T-cell (primary cell): ENCODE data around the gene LCN9. TPM values are rescaled to one million over a fixed set of nuclear protein-coding genes. Genes with fewer than 3 reads are reported as not detected.

ENCODE experiments used
- ATAC-seq, 4 experiments: fragments of 200-7000 bp in 3 of 4; fragments of 150-1000 bp in 1 of 4; cut with Tn5 transposase; replicated peaks in 1 of 4; 1 replicate in 3 of 4; 2 replicates in 1 of 4; pipeline ENCODE4 v1.10.0; 2021; ENCODE audit warnings: moderate library complexity in 3 of 4, mild to moderate bottlenecking in 2 of 4, moderate number of reproducible peaks in 1 of 4
- CTCF ChIA-PET, 2 donors: fragments of 300-600 bp; sonication (Branson Sonifier 250); formaldehyde crosslinking; loops; one replicate each; lab custom pipeline; 2022; ENCODE audit warnings: antibody characterized with exemption in 2 of 2; lab: Charles Lee
- POLR2A ChIA-PET, 2 donors: fragments of 300-600 bp; sonication (Branson Sonifier 250); formaldehyde crosslinking; loops; one replicate each; lab custom pipeline; 2022; ENCODE audit warnings: antibody characterized with exemption in 2 of 2; lab: Charles Lee
- DNase-seq, 35 experiments: peaks; one replicate each; pipeline versions ENCODE4 v3.0.0 to v3.0.0-alpha.2; 2013 to 2023
- H3K27ac ChIP-seq: one replicate; pipeline ENCODE4 v1.5.1; 2013; ENCODE audit warnings: low read length
- H3K27me3 ChIP-seq, 2 experiments: replicated peaks in 1 of 2; 1 replicate in 1 of 2; 2 replicates in 1 of 2; pipeline versions ENCODE4 v1.6.1 to v1.7.0; 2013; ENCODE audit warnings: low read length in 1 of 2, mixed read lengths in 1 of 2; ENCODE audit not compliant: control insufficient read depth in 2 of 2, insufficient read depth in 2 of 2; ENCODE audit errors: extremely low read depth in 1 of 2
- H3K36me3 ChIP-seq, 2 donors: 1 replicate in 1 of 2; 2 replicates in 1 of 2; pipeline versions ENCODE4 v1.6.1 to v1.7.0; 2013; ENCODE audit warnings: low read length in 1 of 2; ENCODE audit not compliant: control insufficient read depth in 2 of 2, insufficient read depth in 1 of 2; ENCODE audit errors: extremely low read depth in 1 of 2
- H3K4me1 ChIP-seq, 2 experiments: 1 replicate in 1 of 2; 2 replicates in 1 of 2; pipeline versions ENCODE4 v1.6.1 to v1.7.0; 2013; ENCODE audit warnings: low read length in 2 of 2, mixed read lengths in 1 of 2; ENCODE audit not compliant: insufficient read depth in 2 of 2, control insufficient read depth in 1 of 2; ENCODE audit errors: extremely low read depth in 1 of 2
- H3K4me3 ChIP-seq, 2 donors: 1 replicate in 1 of 2; 2 replicates in 1 of 2; pipeline versions ENCODE4 v1.5.1 to v1.7.0; 2013; ENCODE audit warnings: mild to moderate bottlenecking in 2 of 2, low read length in 1 of 2, moderate library complexity in 1 of 2; ENCODE audit not compliant: control insufficient read depth in 1 of 2; ENCODE audit errors: extremely low read depth in 1 of 2
- H3K9me3 ChIP-seq: 2 replicates; pipeline ENCODE4 v1.7.0; 2013
- H3K27ac Mint-ChIP-seq, 2 donors: one replicate each; pipeline ENCODE4 v1.8.0; 2020 to 2021; ENCODE audit warnings: mild to moderate bottlenecking in 2 of 2, mixed read lengths in 2 of 2
- H3K27me3 Mint-ChIP-seq, 2 donors: one replicate each; pipeline ENCODE4 v1.8.0; 2021 to 2022; ENCODE audit warnings: mixed read lengths in 2 of 2
- H3K36me3 Mint-ChIP-seq: one replicate; pipeline ENCODE4 v1.8.0; 2021; ENCODE audit warnings: mixed read lengths
- H3K4me1 Mint-ChIP-seq, 3 donors: one replicate each; pipeline ENCODE4 v1.8.0; 2020 to 2022; ENCODE audit warnings: mixed read lengths in 3 of 3, mild to moderate bottlenecking in 1 of 3
- H3K4me3 Mint-ChIP-seq, 3 donors: one replicate each; pipeline ENCODE4 v1.8.0; 2020 to 2022; ENCODE audit warnings: mild to moderate bottlenecking in 3 of 3, mixed read lengths in 3 of 3, moderate library complexity in 3 of 3
- H3K9me3 Mint-ChIP-seq, 3 donors: one replicate each; pipeline ENCODE4 v1.8.0; 2020 to 2022; ENCODE audit warnings: mixed read lengths in 3 of 3
- WGBS: methylation state at CpG from one replicate; pipeline ENCODE4 v1.1.5; 2013; ENCODE audit warnings: missing lambda C conversion rate; ENCODE audit not compliant: insufficient coverage; 5-methylcytosine and 5-hydroxymethylcytosine counted together
- total RNA-seq, 35 experiments: library from RNA in 6 of 35; stranded (reverse) in 6 of 35; fragments of 120-200 nt in 1 of 35; gene quantifications; one replicate each; pipeline versions ENCODE4 v1.2.1 to v1.2.4 and lab custom pipeline; 2013 to 2026

Gene LCN9
- total RNA-seq, 5 donors from 2014 or later (not counting 1 experiment from before 2014, with no cell fraction given), result not detected

- H3K4me1 Mint-ChIP-seq, result no peaks in the 10 kb centered on the region
- DNase-seq, result no peak
- CTCF ChIA-PET, result no interaction called here
Observed at GRCh38 chr9:135693771-135694170, 30.7 kb downstream of the LCN9 start.

DNA sequence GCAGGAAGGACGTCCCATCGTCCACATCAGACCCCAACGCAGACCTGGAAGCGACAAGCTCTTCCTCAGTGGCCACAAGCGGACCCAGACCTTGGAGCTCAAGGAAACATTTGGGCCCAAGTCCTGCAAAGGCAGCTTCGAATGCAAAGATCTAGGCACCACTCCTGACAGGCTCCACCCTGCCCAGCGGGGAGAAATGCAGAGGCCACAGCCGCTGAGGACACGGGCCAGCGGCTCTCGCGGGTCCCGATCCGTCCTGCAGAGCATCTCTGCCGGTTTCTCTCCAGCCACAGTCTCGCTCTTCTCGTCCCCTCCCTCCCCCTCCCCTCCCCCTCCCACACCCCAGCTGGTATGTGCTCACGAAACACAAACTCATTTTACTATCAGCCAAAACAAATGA is 31.3 kb downstream of the LCN9 start:
- H3K9me3 Mint-ChIP-seq, result no peaks in the 10 kb centered on the region
- H3K4me3 Mint-ChIP-seq, result no peak overlapping the region
- DNase-seq, result no peak
- ATAC-seq, result no peak
- POLR2A ChIA-PET, result no interaction called here
- no peaks in the 10 kb centered on the region for H3K4me1 Mint-ChIP-seq
- H3K36me3 Mint-ChIP-seq, result no peaks in the 10 kb centered on the region
- 56% methylated on average over 12 of the region's 18 CpGs for WGBS
- H3K27me3 Mint-ChIP-seq, result peaks cover 0 to 5% of the 10 kb centered on the region in 2 donors
- no peaks in the 10 kb centered on the region for H3K9me3 ChIP-seq
- H3K27me3 ChIP-seq, result peaks cover 0 to 14% of the 10 kb centered on the region in 2 experiments
- no peak overlapping the region for H3K4me3 ChIP-seq
- no peaks in the 10 kb centered on the region for H3K4me1 ChIP-seq
- H3K27ac Mint-ChIP-seq, result no peak overlapping the region
- CTCF ChIA-PET, result no interaction called here
- H3K36me3 ChIP-seq, result no peaks in the 10 kb centered on the region
- no peak overlapping the region for H3K27ac ChIP-seq

More at GRCh38 chr9:135693771-135694170, 30.7 kb downstream of the LCN9 start:
- H3K27ac ChIP-seq, result no peak overlapping the region
- no peak for ATAC-seq
- POLR2A ChIA-PET, result no interaction called here
- H3K4me3 Mint-ChIP-seq, result no peak overlapping the region
- H3K4me3 ChIP-seq, result no peak overlapping the region
- H3K36me3 ChIP-seq, result no peaks in the 10 kb centered on the region
- no peaks in the 10 kb centered on the region for H3K4me1 ChIP-seq
- H3K27ac Mint-ChIP-seq, result no peak overlapping the region
- no peaks in the 10 kb centered on the region for H3K9me3 ChIP-seq
- no peaks in the 10 kb centered on the region for H3K9me3 Mint-ChIP-seq
- H3K36me3 Mint-ChIP-seq, result no peaks in the 10 kb centered on the region
- H3K27me3 Mint-ChIP-seq, result peaks cover 0 to 5% of the 10 kb centered on the region in 2 donors
- WGBS, result 57% methylated on average over 7 of the region's 11 CpGs
- peaks cover 0 to 21% of the 10 kb centered on the region in 2 experiments for H3K27me3 ChIP-seq

DNA sequence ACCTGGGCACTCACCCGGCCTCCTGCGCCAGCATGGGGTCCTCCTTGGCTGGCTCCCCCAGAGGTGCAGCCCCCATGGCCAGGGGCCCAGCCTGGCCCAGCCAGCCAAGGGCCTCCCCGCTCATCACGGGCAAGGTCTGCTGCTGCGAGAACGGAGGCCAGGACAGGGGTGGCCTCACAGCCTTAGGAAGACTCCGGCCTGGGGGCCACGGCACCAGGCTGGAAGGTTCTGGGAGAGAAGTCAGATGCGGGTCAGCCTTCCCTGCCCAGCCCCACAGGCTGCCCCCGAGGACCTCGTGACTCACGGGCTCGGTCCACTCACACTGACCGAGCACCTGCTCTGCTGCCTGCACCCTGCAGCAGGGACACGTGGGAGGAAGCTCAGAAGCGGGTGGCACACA is 31.9 kb downstream of the LCN9 start:
- ChIA-PET POLR2A (no interaction called here), CTCF (no interaction called here)
- H3K9me3 ChIP-seq, result no peaks in the 10 kb centered on the region
- H3K27ac ChIP-seq, result no peak overlapping the region
- no peaks in the 10 kb centered on the region for H3K4me1 Mint-ChIP-seq
- DNase-seq (no peak), ATAC-seq (no peak)
- peaks cover 0 to 5% of the 10 kb centered on the region in 2 donors for H3K27me3 Mint-ChIP-seq
- no peaks in the 10 kb centered on the region for H3K36me3 Mint-ChIP-seq
- H3K4me3 Mint-ChIP-seq, result no peak overlapping the region
- WGBS, result 69% methylated on average over 16 of the region's 16 CpGs
- no peaks in the 10 kb centered on the region for H3K4me1 ChIP-seq
- H3K4me3 ChIP-seq, result no peak overlapping the region
- no peaks in the 10 kb centered on the region for H3K36me3 ChIP-seq
- H3K9me3 Mint-ChIP-seq, result no peaks in the 10 kb centered on the region
- no peak overlapping the region for H3K27ac Mint-ChIP-seq
- peaks cover 0 to 16% of the 10 kb centered on the region in 2 experiments for H3K27me3 ChIP-seq

GRCh38 chr9:135695642-135696041 is 32.5 kb downstream of the LCN9 start:
- H3K4me1 Mint-ChIP-seq, result no peaks in the 10 kb centered on the region
- DNase-seq, result no peak
- no peak overlapping the region for H3K27ac Mint-ChIP-seq
- ChIA-PET POLR2A (no interaction called here), CTCF (no interaction called here)
- H3K27me3 Mint-ChIP-seq, result peaks cover 0 to 5% of the 10 kb centered on the region in 2 donors
- H3K4me3 Mint-ChIP-seq, result no peak overlapping the region
- H3K4me3 ChIP-seq, result no peak overlapping the region
- no peaks in the 10 kb centered on the region for H3K4me1 ChIP-seq
- no peaks in the 10 kb centered on the region for H3K9me3 Mint-ChIP-seq
- H3K36me3 ChIP-seq, result no peaks in the 10 kb centered on the region
- no peak overlapping the region for H3K27ac ChIP-seq
- no peak for ATAC-seq
- H3K9me3 ChIP-seq, result no peaks in the 10 kb centered on the region
- WGBS, result 83% methylated on average over 11 of the region's 12 CpGs
- peaks cover 0 to 21% of the 10 kb centered on the region in 2 experiments for H3K27me3 ChIP-seq
- no peaks in the 10 kb centered on the region for H3K36me3 Mint-ChIP-seq

GRCh38 chr9:135696446-135696845 is 33.3 kb downstream of the LCN9 start:
- Histone ChIP-seq H3K4me1 (peaks cover 0 to 6% of the 10 kb centered on the region in 2 experiments), H3K27me3 (peaks cover 0 to 29% of the 10 kb centered on the region in 2 experiments), H3K4me3 (no peak overlapping the region), H3K36me3 (no peaks in the 10 kb centered on the region), H3K9me3 (no peaks in the 10 kb centered on the region), H3K27ac (no peak overlapping the region)
- H3K4me3 Mint-ChIP-seq, result no peak overlapping the region
- no peaks in the 10 kb centered on the region for H3K9me3 Mint-ChIP-seq
- H3K27me3 Mint-ChIP-seq, result peaks cover 0 to 5% of the 10 kb centered on the region in 2 donors
- POLR2A ChIA-PET, result no interaction called here
- H3K36me3 Mint-ChIP-seq, result no peaks in the 10 kb centered on the region
- CTCF ChIA-PET, result no interaction called here
- H3K27ac Mint-ChIP-seq, result no peak overlapping the region
- no peaks in the 10 kb centered on the region for H3K4me1 Mint-ChIP-seq
- DNase-seq (no peak), ATAC-seq (no peak)
- 78% methylated on average over 11 of the region's 16 CpGs for WGBS

GRCh38 chr9:135697226-135697625 is 34.1 kb downstream of the LCN9 start:
- no peaks in the 10 kb centered on the region for H3K4me1 Mint-ChIP-seq
- POLR2A ChIA-PET, result no interaction called here
- no peaks in the 10 kb centered on the region for H3K9me3 Mint-ChIP-seq

GRCh38 chr9:135698236-135698635 is 35.1 kb downstream of the LCN9 start:
- Histone ChIP-seq H3K27me3 (peaks cover 3 to 37% of the 10 kb centered on the region in 2 experiments), H3K4me1 (peaks cover 0 to 17% of the 10 kb centered on the region in 2 experiments), H3K27ac (no peak overlapping the region), H3K4me3 (no peak overlapping the region), H3K9me3 (no peaks in the 10 kb centered on the region), H3K36me3 (no peaks in the 10 kb centered on the region)
- H3K4me1 Mint-ChIP-seq, result no peaks in the 10 kb centered on the region
- H3K27me3 Mint-ChIP-seq, result peaks cover 0 to 10% of the 10 kb centered on the region in 2 donors
- ATAC-seq, result no peak
- no peak overlapping the region for H3K27ac Mint-ChIP-seq
- no peak overlapping the region for H3K4me3 Mint-ChIP-seq
- no peaks in the 10 kb centered on the region for H3K36me3 Mint-ChIP-seq
- WGBS, result 74% methylated on average over 21 of the region's 21 CpGs
- no peaks in the 10 kb centered on the region for H3K9me3 Mint-ChIP-seq
- CTCF ChIA-PET, result no interaction called here
- no peak for DNase-seq
- POLR2A ChIA-PET, result no interaction called here

More at GRCh38 chr9:135697226-135697625, 34.1 kb downstream of the LCN9 start:
- Histone ChIP-seq H3K4me1 (peaks cover 0 to 14% of the 10 kb centered on the region in 2 experiments), H3K9me3 (no peaks in the 10 kb centered on the region), H3K36me3 (no peaks in the 10 kb centered on the region), H3K27me3 (peaks cover 0 to 35% of the 10 kb centered on the region in 2 experiments), H3K4me3 (no peak overlapping the region), H3K27ac (no peak overlapping the region)
- DNase-seq (no peak), ATAC-seq (no peak)
- Mint-ChIP-seq H3K27me3 (peaks cover 0 to 5% of the 10 kb centered on the region in 2 donors), H3K27ac (no peak overlapping the region), H3K36me3 (no peaks in the 10 kb centered on the region), H3K4me3 (no peak overlapping the region)
- CTCF ChIA-PET, result no interaction called here
- 81% methylated on average over 14 of the region's 15 CpGs for WGBS
